ENCODE measurements around the gene SH3BP2. TPM values are rescaled to one million over a fixed set of nuclear protein-coding genes. Genes with fewer than 3 reads are reported as not detected.

The SH3BP2 gene
- polyA plus RNA-seq (ENCODE audit: low read depth in 6 of 6), result 10 to 100 TPM; 14.3 to 91.1 (median 28.7) TPM

- Mint-ChIP-seq H3K27me3 (no peaks in the 10 kb centered on the region), H3K4me3 (peak within 1 kb of the TSS; percentile 82 to 97 (median 90)), H3K36me3 (no peaks in the 10 kb centered on the region), H3K4me1 (peaks cover 53 to 85% (median 78%) of the 10 kb centered on the region in 3 donors), H3K27ac (peak within 1 kb of the TSS; percentile 67 to 95 (median 94)), H3K9me3 (no peaks in the 10 kb centered on the region)
- DNase-seq (peak; percentile 66), ATAC-seq (ENCODE audit: low read depth in 2 of 2) (peak; percentile 80 to 84)
These were observed at the start of gene SH3BP2 for GRCh38 chr4:2792711-2793585. Gene SH3BP2, plus strand, starts transcription at chr4:2793085. Its CDS starts 27,533 bp downstream, at chr4:2820618.

GRCh38 chr4:2743518-2744445, 49.1 kb upstream of the SH3BP2 start:
- Mint-ChIP-seq H3K9me3 (no peaks in the 10 kb centered on the region), H3K27me3 (no peaks in the 10 kb centered on the region), H3K4me3 (no peak overlapping the region), H3K36me3 (peaks cover 5 to 8% of the 10 kb centered on the region in 2 donors), H3K4me1 (peaks cover 22 to 47% (median 24%) of the 10 kb centered on the region in 3 donors), H3K27ac (peak overlapping the region in 4 of 6 donors; percentile 78 to 97 (median 88))
- DNase-seq (no peak), ATAC-seq (ENCODE audit: low read depth in 2 of 2) (no peak)

- Mint-ChIP-seq H3K9me3 (no peaks in the 10 kb centered on the region), H3K27me3 (no peaks in the 10 kb centered on the region), H3K27ac (peak overlapping the region in 5 of 6 donors; percentile 41 to 98 (median 97)), H3K4me3 (no peak overlapping the region), H3K36me3 (peaks cover 5 to 8% of the 10 kb centered on the region in 2 donors), H3K4me1 (peaks cover 22 to 47% (median 27%) of the 10 kb centered on the region in 3 donors)
- ATAC-seq (ENCODE audit: low read depth in 2 of 2) (no peak), DNase-seq (no peak)
These were observed 48.2 kb upstream of the SH3BP2 start for GRCh38 chr4:2744576-2745270.

- H3K4me3 Mint-ChIP-seq, result peak overlapping the region in 2 of 8 donors; percentile 20 to 60
- H3K4me1 Mint-ChIP-seq, result peaks cover 22 to 42% (median 25%) of the 10 kb centered on the region in 3 donors
- ATAC-seq (ENCODE audit: low read depth in 2 of 2) (no peak), DNase-seq (no peak)
- no peaks in the 10 kb centered on the region for H3K9me3 Mint-ChIP-seq
- H3K27ac Mint-ChIP-seq, result peak overlapping the region; percentile 90 to 98 (median 96)
- H3K27me3 Mint-ChIP-seq, result no peaks in the 10 kb centered on the region
- peaks cover 5 to 8% of the 10 kb centered on the region in 2 donors for H3K36me3 Mint-ChIP-seq
These were observed 47.4 kb upstream of the SH3BP2 start for GRCh38 chr4:2745516-2745915.

- ATAC-seq (ENCODE audit: low read depth in 2 of 2), result peak; percentile 94 to 95
- peak; percentile 81 for DNase-seq
- Mint-ChIP-seq H3K9me3 (no peaks in the 10 kb centered on the region), H3K4me3 (peak overlapping the region; percentile 42 to 84 (median 62)), H3K4me1 (peaks cover 22 to 44% (median 28%) of the 10 kb centered on the region in 3 donors), H3K27me3 (no peaks in the 10 kb centered on the region), H3K36me3 (peaks cover 5 to 8% of the 10 kb centered on the region in 2 donors), H3K27ac (peak overlapping the region; percentile 90 to 98 (median 96))
These were observed 46.7 kb upstream of the SH3BP2 start for GRCh38 chr4:2745981-2746806.

GRCh38 chr4:2746891-2747695, 45.8 kb upstream of the SH3BP2 start:
- no peaks in the 10 kb centered on the region for H3K9me3 Mint-ChIP-seq
- DNase-seq, result no peak
- H3K27ac Mint-ChIP-seq, result peak overlapping the region; percentile 90 to 98 (median 96)
- no peak for ATAC-seq (ENCODE audit: low read depth in 2 of 2)
- H3K4me1 Mint-ChIP-seq, result peaks cover 22 to 44% (median 28%) of the 10 kb centered on the region in 3 donors
- H3K27me3 Mint-ChIP-seq, result no peaks in the 10 kb centered on the region
- H3K36me3 Mint-ChIP-seq, result peaks cover 5 to 8% of the 10 kb centered on the region in 2 donors
- peak overlapping the region; percentile 42 to 84 (median 66) for H3K4me3 Mint-ChIP-seq

GRCh38 chr4:2750719-2751605, 41.9 kb upstream of the SH3BP2 start:
- H3K4me1 Mint-ChIP-seq, result peaks cover 28 to 51% (median 47%) of the 10 kb centered on the region in 3 donors
- H3K27ac Mint-ChIP-seq, result peak overlapping the region in 2 of 6 donors; percentile 20 to 39
- ATAC-seq (ENCODE audit: low read depth in 2 of 2) (no peak), DNase-seq (no peak)
- no peaks in the 10 kb centered on the region for H3K27me3 Mint-ChIP-seq
- H3K9me3 Mint-ChIP-seq, result no peaks in the 10 kb centered on the region
- H3K36me3 Mint-ChIP-seq, result peaks cover 5 to 8% of the 10 kb centered on the region in 2 donors
- H3K4me3 Mint-ChIP-seq, result no peak overlapping the region

- Mint-ChIP-seq H3K36me3 (no peaks in the 10 kb centered on the region), H3K4me3 (peak overlapping the region in 3 of 8 donors; percentile 32 to 84 (median 41)), H3K9me3 (no peaks in the 10 kb centered on the region), H3K27me3 (no peaks in the 10 kb centered on the region), H3K4me1 (peaks cover 14 to 37% (median 27%) of the 10 kb centered on the region in 3 donors), H3K27ac (no peak overlapping the region)
- DNase-seq, result no peak
- ATAC-seq (ENCODE audit: low read depth in 2 of 2), result no peak
These were observed 39.4 kb upstream of the SH3BP2 start for GRCh38 chr4:2753436-2753835.

GRCh38 chr4:2754848-2755819, 37.8 kb upstream of the SH3BP2 start:
- no peaks in the 10 kb centered on the region for H3K27me3 Mint-ChIP-seq
- peaks cover 11 to 34% (median 27%) of the 10 kb centered on the region in 3 donors for H3K4me1 Mint-ChIP-seq
- ATAC-seq (ENCODE audit: low read depth in 2 of 2) (no peak), DNase-seq (no peak)
- no peaks in the 10 kb centered on the region for H3K9me3 Mint-ChIP-seq
- H3K4me3 Mint-ChIP-seq, result peak overlapping the region; percentile 71 to 93 (median 80)
- peak overlapping the region; percentile 23 to 91 (median 77) for H3K27ac Mint-ChIP-seq
- no peaks in the 10 kb centered on the region for H3K36me3 Mint-ChIP-seq
